Metanephros (tissue), 1 donor: ENCODE results near the gene FANCL. TPM values are rescaled to one million over a fixed set of nuclear protein-coding genes. Genes with fewer than 3 reads are reported as not detected.

Experiments
- total RNA-seq: library from RNA; depleted of rRNA; stranded (reverse); fragments of >200 nt; gene quantifications from one replicate; pipeline ENCODE4 v1.2.3, GENCODE V29; 2014

The FANCL gene
- 32.5 TPM for total RNA-seq

DNA sequence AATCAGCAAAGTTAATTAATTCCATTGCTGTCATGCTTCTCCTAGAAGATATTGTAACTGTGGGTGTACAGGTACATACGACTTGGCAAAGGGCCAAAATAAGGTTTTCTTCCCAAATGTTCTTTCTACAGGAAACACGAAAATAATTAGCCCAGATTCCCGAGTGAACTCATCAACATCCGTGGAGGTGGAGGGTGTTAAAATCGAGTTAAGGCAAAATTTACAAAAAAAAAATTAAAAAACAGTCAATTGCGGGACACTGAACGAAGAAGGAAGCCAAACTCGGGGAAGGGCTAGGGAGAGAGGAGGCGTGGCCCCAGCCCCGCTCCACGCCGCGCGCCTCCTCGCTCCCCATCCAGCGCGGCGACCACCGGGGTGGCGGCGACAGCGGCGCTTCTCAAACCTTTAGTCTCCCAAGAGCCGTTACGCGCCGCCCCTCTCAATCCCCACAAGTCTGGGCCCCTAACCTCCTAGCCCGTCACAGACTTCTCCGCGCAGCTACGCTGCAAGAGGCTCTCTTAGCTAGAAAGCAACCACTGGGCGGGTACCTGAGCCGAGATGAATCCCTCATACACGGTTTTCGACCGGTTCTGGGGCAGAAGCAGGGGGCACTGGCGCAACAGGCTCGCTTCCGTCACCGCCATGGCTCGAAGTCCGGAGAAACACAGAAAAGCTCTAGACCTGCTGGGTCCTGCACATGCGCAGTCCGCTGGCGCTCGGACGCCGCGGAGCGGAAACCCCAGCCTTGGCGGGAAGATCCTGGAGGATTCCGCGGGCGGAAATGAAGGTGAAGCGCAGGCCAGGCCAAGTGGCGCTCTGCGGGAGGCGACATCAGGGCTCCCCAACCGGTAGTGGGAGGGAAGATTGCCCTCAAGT is at the start of gene FANCL:
Gene FANCL, minus strand, starts transcription at position 656 of the 876 bp plus-strand sequence. Its CDS starts 12 bp downstream, at position 644.

Other genes starting within 250 kb of the FANCL start
- 13.8 TPM for gene VRK2, start 194.5 kb downstream of the FANCL start, total RNA-seq